Neutrophil (primary cell): ENCODE results near the gene NRG4.

Experiments
- H3K27ac ChIP-seq: fragments of 200-600 bp; sonication (generic); 2 replicates; pipeline ENCODE4 v1.5.1; 2016; ENCODE audit warnings: mild to moderate bottlenecking, moderate library complexity
- H3K27me3 ChIP-seq: fragments of 200-600 bp; sonication (generic); 2 replicates; pipeline ENCODE4 v1.6.0; 2016; ENCODE audit warnings: mild to moderate bottlenecking
- H3K36me3 ChIP-seq: fragments of 200-600 bp; sonication (generic); 2 replicates; pipeline ENCODE4 v1.5.1; 2017
- H3K4me1 ChIP-seq, 2 experiments: fragments of 200-600 bp in 1 of 2; sonication (generic) in 1 of 2; 1 replicate in 1 of 2; 2 replicates in 1 of 2; pipeline versions ENCODE4 v1.5.1 to v1.6.1; 2013 to 2016; ENCODE audit warnings: low read depth in 1 of 2, low read length in 1 of 2, mild to moderate bottlenecking in 1 of 2, moderate library complexity in 1 of 2; ENCODE audit not compliant: control insufficient read depth in 1 of 2, insufficient read depth in 1 of 2
- H3K4me3 ChIP-seq, 2 experiments: fragments of 200-600 bp in 1 of 2; sonication (generic) in 1 of 2; 1 replicate in 1 of 2; 2 replicates in 1 of 2; pipeline ENCODE4 v1.5.1; 2013 to 2016; ENCODE audit warnings: low read depth in 1 of 2, low read length in 1 of 2, mild to moderate bottlenecking in 1 of 2, moderate library complexity in 1 of 2
- H3K9me3 ChIP-seq: fragments of 200-600 bp; sonication (generic); 2 replicates; pipeline ENCODE4 v1.5.1; 2016
- CTCF ChIP-seq: fragments of 200-600 bp; sonication (generic); IDR thresholded peaks from 2 replicates; pipeline ENCODE4 v1.5.1; 2016; ENCODE audit warnings: antibody characterized with exemption

NRG4 gene

GRCh38 chr15:75929799-75930565, 82.2 kb downstream of the NRG4 start:
- Histone ChIP-seq H3K9me3 (no peaks in the 10 kb centered on the region), H3K27ac (no peak overlapping the region), H3K4me3 (no peak overlapping the region), H3K27me3 (no peaks in the 10 kb centered on the region), H3K36me3 (peaks cover 54% of the 10 kb centered on the region), H3K4me1 (peaks cover 6 to 11% of the 10 kb centered on the region in 2 experiments)
- no peak for TF ChIP-seq CTCF

- no peaks in the 10 kb centered on the region for H3K27me3 ChIP-seq
- no peak overlapping the region for H3K27ac ChIP-seq
- peaks cover 6 to 11% of the 10 kb centered on the region in 2 experiments for H3K4me1 ChIP-seq
- peaks cover 45% of the 10 kb centered on the region for H3K36me3 ChIP-seq
- no peak overlapping the region for H3K4me3 ChIP-seq
- no peaks in the 10 kb centered on the region for H3K9me3 ChIP-seq
- TF ChIP-seq CTCF: no peak
Observed at GRCh38 chr15:75928680-75929608, 83.3 kb downstream of the NRG4 start.

GRCh38 chr15:75927601-75928000, 84.6 kb downstream of the NRG4 start:
- no peak for TF ChIP-seq CTCF
- peaks cover 33% of the 10 kb centered on the region for H3K36me3 ChIP-seq

GRCh38 chr15:75926931-75927330, 85.3 kb downstream of the NRG4 start:
- Histone ChIP-seq H3K4me1 (peaks cover 6 to 11% of the 10 kb centered on the region in 2 experiments), H3K27ac (no peak overlapping the region), H3K9me3 (no peaks in the 10 kb centered on the region), H3K36me3 (peaks cover 29% of the 10 kb centered on the region), H3K4me3 (no peak overlapping the region), H3K27me3 (no peaks in the 10 kb centered on the region)
- no peak for TF ChIP-seq CTCF

More at GRCh38 chr15:75927601-75928000, 84.6 kb downstream of the NRG4 start:
- Histone ChIP-seq H3K4me1 (peaks cover 6 to 11% of the 10 kb centered on the region in 2 experiments), H3K27me3 (no peaks in the 10 kb centered on the region), H3K4me3 (no peak overlapping the region), H3K9me3 (no peaks in the 10 kb centered on the region), H3K27ac (no peak overlapping the region)

GRCh38 chr15:75925440-75925839, 86.8 kb downstream of the NRG4 start:
- TF ChIP-seq CTCF: no peak
- peaks cover 6 to 11% of the 10 kb centered on the region in 2 experiments for H3K4me1 ChIP-seq
- peaks cover 26% of the 10 kb centered on the region for H3K36me3 ChIP-seq
- H3K27ac ChIP-seq: no peak overlapping the region
- no peak overlapping the region for H3K4me3 ChIP-seq
- no peaks in the 10 kb centered on the region for H3K27me3 ChIP-seq
- H3K9me3 ChIP-seq: no peaks in the 10 kb centered on the region
